ENCODE data around the gene TECTA. TPM values are rescaled to one million over a fixed set of nuclear protein-coding genes. Genes with fewer than 3 reads are reported as not detected.
"Not testable (repeated sequence)": the region's sequence is repeated elsewhere in the genome, so short reads cannot be mapped to it uniquely, and the experiment has no call there.

Gene TECTA
- total RNA-seq, 1 donor from 2014 or later = 0.94 TPM

DNA sequence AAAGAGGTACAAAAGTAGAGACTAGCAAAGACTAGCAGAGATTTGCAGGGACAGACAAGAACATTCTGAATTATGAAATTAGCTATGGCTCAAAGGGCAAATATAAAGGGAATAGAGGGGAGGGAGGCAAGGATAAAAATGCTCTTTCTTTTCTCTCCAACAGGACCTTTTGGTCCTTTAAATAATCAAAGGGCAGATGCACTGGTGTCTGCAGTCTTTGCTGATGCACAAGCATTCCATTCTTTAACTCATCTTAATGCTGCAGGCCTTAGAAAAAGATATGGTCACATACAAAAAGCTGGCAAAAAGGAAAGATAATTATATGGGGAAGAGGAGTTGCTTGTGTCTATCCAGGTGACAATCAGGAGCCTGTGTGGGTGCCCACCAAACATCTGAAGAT is 137.9 kb downstream of the TECTA start:
- no peak for TF ChIP-seq CTCF (IDR thresholded peaks at IDR 0.05)
- no peaks in the 10 kb centered on the region for H3K9me3 Mint-ChIP-seq (ENCODE audit: unreplicated experiment)
- no peaks in the 10 kb centered on the region for H3K36me3 Mint-ChIP-seq (ENCODE audit: unreplicated experiment)
- H3K4me1 Mint-ChIP-seq (ENCODE audit: unreplicated experiment) = no peaks in the 10 kb centered on the region
- DNase-seq (ENCODE audit: extremely low spot score, unreplicated experiment) = no peak
- H3K4me3 Mint-ChIP-seq (ENCODE audit: unreplicated experiment) = no peak overlapping the region
- H3K27me3 Mint-ChIP-seq (ENCODE audit: unreplicated experiment) = peaks cover 41% of the 10 kb centered on the region
- no peak overlapping the region for H3K27ac Mint-ChIP-seq (ENCODE audit: unreplicated experiment)

DNA sequence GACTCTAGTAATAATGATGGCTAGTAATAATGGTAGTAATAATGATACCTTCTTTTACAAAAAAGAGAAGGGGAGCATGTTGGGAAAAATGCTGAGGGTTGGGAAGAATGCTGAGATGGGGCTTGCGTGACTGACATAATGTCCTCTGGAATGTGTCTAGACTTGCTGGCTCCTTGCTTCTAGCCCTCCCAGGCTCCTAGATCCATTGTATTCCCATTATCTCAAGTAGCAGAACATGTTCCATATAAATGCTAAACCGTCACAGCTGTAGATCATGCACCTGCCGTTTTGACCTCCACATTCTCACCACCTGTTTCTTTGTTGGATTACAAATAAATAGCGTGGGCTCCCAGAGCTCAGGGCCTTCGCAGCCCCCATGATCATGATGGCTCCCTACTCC is 139.0 kb downstream of the TECTA start:
- H3K4me1 Mint-ChIP-seq (ENCODE audit: unreplicated experiment); H3K27ac Mint-ChIP-seq (ENCODE audit: unreplicated experiment); H3K4me3 Mint-ChIP-seq (ENCODE audit: unreplicated experiment); H3K36me3 Mint-ChIP-seq (ENCODE audit: unreplicated experiment); DNase-seq (ENCODE audit: extremely low spot score, unreplicated experiment); H3K9me3 Mint-ChIP-seq (ENCODE audit: unreplicated experiment): not testable (repeated sequence)
- peaks cover 32% of the 10 kb centered on the region for H3K27me3 Mint-ChIP-seq (ENCODE audit: unreplicated experiment)

- no peak for TF ChIP-seq CTCF (IDR thresholded peaks at IDR 0.05)
- no peaks in the 10 kb centered on the region for H3K36me3 Mint-ChIP-seq (ENCODE audit: unreplicated experiment)
- peaks cover 31% of the 10 kb centered on the region for H3K27me3 Mint-ChIP-seq (ENCODE audit: unreplicated experiment)
- H3K4me3 Mint-ChIP-seq (ENCODE audit: unreplicated experiment) = no peak overlapping the region
- H3K27ac Mint-ChIP-seq (ENCODE audit: unreplicated experiment) = no peak overlapping the region
- no peak for DNase-seq (ENCODE audit: extremely low spot score, unreplicated experiment)
- H3K9me3 Mint-ChIP-seq (ENCODE audit: unreplicated experiment) = no peaks in the 10 kb centered on the region
- H3K4me1 Mint-ChIP-seq (ENCODE audit: unreplicated experiment) = no peaks in the 10 kb centered on the region
Observed at GRCh38 chr11:121240650-121241303, 139.7 kb downstream of the TECTA start.

Other genes with a start within 250 kb of the TECTA start
- 40.4 and 43.4 TPM in 2 replicates for gene TBCEL, start 77.1 kb upstream of the TECTA start, total RNA-seq
- 31.7 and 32.3 TPM in 2 replicates for gene SC5D, start 191.5 kb downstream of the TECTA start, total RNA-seq

All from osteocyte (in vitro differentiated cells).